Right atrium auricular region (tissue), 2 donors: ENCODE results near the gene ITPR3. TPM values are rescaled to one million over a fixed set of nuclear protein-coding genes. Genes with fewer than 3 reads are reported as not detected.

Experiments
- DNase-seq: peaks from one replicate; pipeline ENCODE4 v3.0.0-alpha.2; 2019; ENCODE audit warnings: low spot score
- H3K27ac ChIP-seq, 2 donors: fragments of 200-600 bp; sonication (generic); 1 replicate in 1 of 2; 2 replicates in 1 of 2; pipeline ENCODE4 v1.5.1; 2016 to 2019
- H3K27me3 ChIP-seq, 2 donors: fragments of 200-600 bp; sonication (generic); one replicate each; pipeline versions ENCODE4 v1.5.1 to v1.6.0; 2017 to 2019
- H3K36me3 ChIP-seq: fragments of 200-600 bp; sonication (generic); one replicate; pipeline ENCODE4 v1.5.1; 2016
- H3K4me1 ChIP-seq, 2 donors: fragments of 200-600 bp; sonication (generic); one replicate each; pipeline versions ENCODE4 v1.5.1 to v1.6.0; 2017 to 2019
- H3K4me3 ChIP-seq, 2 donors: fragments of 200-600 bp; sonication (generic); 1 replicate in 1 of 2; 2 replicates in 1 of 2; pipeline ENCODE4 v1.5.1; 2017 to 2019; ENCODE audit warnings: mild to moderate bottlenecking in 1 of 2, moderate library complexity in 1 of 2
- H3K9me3 ChIP-seq, 2 donors: fragments of 200-600 bp; sonication (generic); one replicate each; pipeline ENCODE4 v1.5.1; 2019
- total RNA-seq, 2 donors: library from RNA; depleted of rRNA; stranded (reverse); fragments of >200 nt; gene quantifications; one replicate each; pipeline ENCODE4 v1.1.0, GENCODE V29; 2016
- TF ChIP-seq, protein P1 (sequence below), 2 donors: fragments of 200-600 bp; sonication (generic); IDR thresholded peaks; one replicate each; pipeline ENCODE4 v1.5.1; 2019; ENCODE audit warnings: antibody characterized with exemption in 2 of 2

Gene ITPR3
- total RNA-seq, 2 donors from 2014 or later, result 6.2 to 17.7 TPM

DNA sequence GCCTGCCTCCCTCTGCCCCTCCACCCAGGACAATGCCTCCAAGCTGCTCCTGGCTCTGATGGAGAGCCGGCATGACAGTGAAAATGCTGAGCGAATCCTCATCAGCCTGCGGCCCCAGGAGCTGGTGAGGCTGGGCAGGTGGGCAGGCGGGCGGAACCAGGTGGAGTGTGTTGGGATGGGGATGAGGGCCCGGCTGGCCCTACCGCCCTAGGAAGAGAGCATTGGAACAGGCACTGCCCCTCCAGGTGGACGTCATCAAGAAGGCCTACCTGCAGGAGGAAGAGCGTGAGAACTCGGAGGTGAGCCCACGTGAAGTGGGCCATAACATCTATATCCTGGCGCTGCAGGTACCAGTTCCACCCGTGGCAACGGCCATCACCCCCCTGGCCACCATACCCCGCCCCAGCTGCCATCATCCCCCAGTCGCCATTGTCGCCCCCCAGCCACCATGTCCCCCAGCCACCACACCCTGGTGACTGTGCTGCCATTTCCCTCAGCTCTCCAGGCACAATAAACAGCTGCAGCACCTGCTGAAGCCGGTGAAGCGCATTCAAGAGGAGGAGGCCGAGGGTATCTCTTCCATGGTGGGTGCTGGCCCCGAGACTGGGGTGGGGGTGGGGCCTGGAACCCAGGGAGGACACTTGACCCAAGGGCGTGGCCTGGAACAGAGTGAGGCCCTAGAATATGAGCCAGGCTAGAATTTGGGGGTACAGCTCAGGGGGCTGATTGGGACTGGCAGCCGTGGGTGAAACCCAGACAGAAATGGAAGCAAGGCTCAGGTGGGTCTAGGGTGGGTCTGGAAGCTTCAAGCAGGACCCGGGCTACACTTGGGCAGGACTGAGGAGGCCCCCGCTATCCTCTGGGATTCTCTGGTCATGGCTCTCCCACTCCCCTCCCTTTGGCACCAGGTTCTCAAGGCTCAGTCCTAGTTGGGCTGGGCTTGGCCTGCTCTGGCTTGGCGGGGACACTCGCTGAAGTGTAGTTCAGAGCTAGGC, 66.2 kb downstream of the ITPR3 start:
- Histone ChIP-seq H3K36me3 (peaks cover 50% of the 10 kb centered on the region), H3K27ac (no peak overlapping the region), H3K9me3 (no peaks in the 10 kb centered on the region), H3K4me1 (peaks cover 0 to 21% of the 10 kb centered on the region in 2 donors), H3K27me3 (no peaks in the 10 kb centered on the region), H3K4me3 (no peak overlapping the region)
- no peak for DNase-seq
- TF ChIP-seq, protein P1, sequence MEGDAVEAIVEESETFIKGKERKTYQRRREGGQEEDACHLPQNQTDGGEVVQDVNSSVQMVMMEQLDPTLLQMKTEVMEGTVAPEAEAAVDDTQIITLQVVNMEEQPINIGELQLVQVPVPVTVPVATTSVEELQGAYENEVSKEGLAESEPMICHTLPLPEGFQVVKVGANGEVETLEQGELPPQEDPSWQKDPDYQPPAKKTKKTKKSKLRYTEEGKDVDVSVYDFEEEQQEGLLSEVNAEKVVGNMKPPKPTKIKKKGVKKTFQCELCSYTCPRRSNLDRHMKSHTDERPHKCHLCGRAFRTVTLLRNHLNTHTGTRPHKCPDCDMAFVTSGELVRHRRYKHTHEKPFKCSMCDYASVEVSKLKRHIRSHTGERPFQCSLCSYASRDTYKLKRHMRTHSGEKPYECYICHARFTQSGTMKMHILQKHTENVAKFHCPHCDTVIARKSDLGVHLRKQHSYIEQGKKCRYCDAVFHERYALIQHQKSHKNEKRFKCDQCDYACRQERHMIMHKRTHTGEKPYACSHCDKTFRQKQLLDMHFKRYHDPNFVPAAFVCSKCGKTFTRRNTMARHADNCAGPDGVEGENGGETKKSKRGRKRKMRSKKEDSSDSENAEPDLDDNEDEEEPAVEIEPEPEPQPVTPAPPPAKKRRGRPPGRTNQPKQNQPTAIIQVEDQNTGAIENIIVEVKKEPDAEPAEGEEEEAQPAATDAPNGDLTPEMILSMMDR (IDR thresholded peaks at IDR 0.05), result no peak

DNA sequence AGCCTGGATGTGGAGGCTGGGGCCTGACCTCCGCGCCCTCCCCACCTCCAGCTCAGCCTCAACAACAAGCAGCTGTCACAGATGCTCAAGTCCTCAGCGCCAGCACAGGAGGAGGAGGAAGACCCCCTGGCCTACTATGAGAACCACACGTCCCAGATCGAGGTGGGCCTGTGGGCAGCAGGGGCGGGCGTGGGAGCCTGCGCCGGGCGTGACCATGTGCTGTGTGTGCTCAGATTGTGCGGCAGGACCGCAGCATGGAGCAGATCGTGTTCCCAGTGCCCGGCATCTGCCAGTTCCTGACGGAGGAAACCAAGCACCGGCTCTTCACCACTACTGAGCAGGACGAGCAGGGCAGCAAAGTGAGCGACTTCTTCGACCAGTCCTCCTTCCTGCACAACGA, 66.9 kb downstream of the ITPR3 start:
- Histone ChIP-seq H3K27me3 (no peaks in the 10 kb centered on the region), H3K4me3 (no peak overlapping the region), H3K4me1 (peaks cover 0 to 28% of the 10 kb centered on the region in 2 donors), H3K36me3 (peaks cover 43% of the 10 kb centered on the region), H3K9me3 (no peaks in the 10 kb centered on the region), H3K27ac (no peak overlapping the region)
- TF ChIP-seq, protein P1 (IDR thresholded peaks at IDR 0.05), result no peak
- no peak for DNase-seq

DNA sequence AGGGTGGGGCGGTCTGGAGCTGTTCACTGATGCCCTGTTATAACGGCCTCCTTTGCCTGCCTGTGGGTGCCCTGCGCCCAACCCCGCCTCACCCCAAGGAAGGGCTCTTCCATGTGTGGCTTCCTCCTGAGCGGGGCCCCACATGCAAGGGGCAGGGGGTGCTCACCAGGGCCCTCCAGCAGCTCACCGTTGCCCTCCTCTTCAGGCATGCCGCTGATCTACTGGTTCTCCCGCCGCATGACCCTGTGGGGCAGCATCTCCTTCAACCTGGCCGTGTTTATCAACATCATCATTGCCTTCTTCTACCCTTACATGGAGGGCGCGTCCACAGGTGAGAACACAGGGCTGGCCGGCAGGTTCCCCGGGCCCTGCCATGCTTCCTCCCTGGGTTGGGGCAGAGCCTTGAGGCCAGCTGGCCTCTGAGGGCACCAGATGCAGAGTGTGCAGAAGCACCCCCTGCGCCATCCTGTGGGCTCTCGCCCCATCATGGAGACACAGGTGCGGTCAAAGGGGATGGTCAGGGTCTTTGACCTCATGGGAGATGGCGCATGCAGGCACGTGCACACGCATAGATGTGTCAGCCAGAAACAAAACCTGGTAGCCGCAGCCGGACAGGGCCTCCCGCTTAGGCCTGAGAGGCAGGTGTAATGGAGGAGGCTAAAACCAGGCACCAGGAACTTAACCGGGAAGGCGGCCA, 67.5 kb downstream of the ITPR3 start:
- DNase-seq, result no peak

DNA sequence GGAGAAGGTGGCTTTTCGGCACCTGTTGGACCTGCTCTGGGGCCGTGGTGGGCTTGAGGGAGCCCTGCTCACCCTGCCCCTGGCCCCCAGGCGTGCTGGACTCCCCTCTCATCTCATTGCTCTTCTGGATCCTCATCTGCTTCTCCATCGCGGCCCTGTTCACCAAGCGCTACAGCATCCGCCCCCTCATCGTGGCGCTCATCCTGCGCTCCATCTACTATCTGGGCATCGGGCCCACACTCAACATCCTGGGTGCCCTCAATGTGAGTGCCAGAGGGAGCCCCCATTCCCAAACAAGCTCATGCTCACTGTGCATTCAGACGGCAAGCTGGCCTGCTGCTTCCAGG, 68.0 kb downstream of the ITPR3 start:
- Histone ChIP-seq H3K27ac (no peak overlapping the region), H3K9me3 (no peaks in the 10 kb centered on the region), H3K4me1 (peaks cover 0 to 39% of the 10 kb centered on the region in 2 donors), H3K36me3 (peaks cover 39% of the 10 kb centered on the region), H3K27me3 (no peaks in the 10 kb centered on the region), H3K4me3 (no peak overlapping the region)
- no peak for DNase-seq
- TF ChIP-seq, protein P1 (IDR thresholded peaks at IDR 0.05), result no peak

More for the DNA sequence above, 67.5 kb downstream of the ITPR3 start:
- no peaks in the 10 kb centered on the region for H3K27me3 ChIP-seq
- TF ChIP-seq, protein P1 (IDR thresholded peaks at IDR 0.05), result no peak
- peaks cover 0 to 34% of the 10 kb centered on the region in 2 donors for H3K4me1 ChIP-seq
- H3K36me3 ChIP-seq, result peaks cover 39% of the 10 kb centered on the region
- no peaks in the 10 kb centered on the region for H3K9me3 ChIP-seq
- no peak overlapping the region for H3K27ac ChIP-seq
- H3K4me3 ChIP-seq, result no peak overlapping the region

DNA sequence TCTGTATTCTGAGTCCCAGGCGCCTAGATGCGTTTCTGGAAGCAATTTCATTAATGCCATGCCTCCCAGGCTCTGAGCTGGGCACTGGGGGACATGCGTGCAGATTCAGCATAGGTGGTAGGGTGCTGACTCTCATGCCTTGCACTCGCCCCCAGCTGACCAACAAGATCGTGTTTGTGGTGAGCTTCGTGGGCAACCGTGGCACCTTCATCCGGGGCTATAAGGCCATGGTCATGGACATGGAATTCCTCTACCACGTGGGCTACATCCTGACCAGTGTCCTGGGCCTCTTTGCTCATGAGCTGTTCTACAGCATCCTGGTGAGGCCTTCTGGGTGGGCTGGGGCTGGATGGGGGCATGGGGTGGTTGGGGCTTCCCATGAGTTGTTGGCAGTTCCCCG, 68.8 kb downstream of the ITPR3 start:
- H3K27me3 ChIP-seq, result no peaks in the 10 kb centered on the region
- TF ChIP-seq, protein P1 (IDR thresholded peaks at IDR 0.05), result no peak
- H3K9me3 ChIP-seq, result no peaks in the 10 kb centered on the region
- H3K4me3 ChIP-seq, result no peak overlapping the region
- DNase-seq, result no peak
- H3K36me3 ChIP-seq, result peaks cover 34% of the 10 kb centered on the region
- peaks cover 0 to 47% of the 10 kb centered on the region in 2 donors for H3K4me1 ChIP-seq
- H3K27ac ChIP-seq, result no peak overlapping the region
